ENCODE results near the gene ZBTB2. TPM values are rescaled to one million over a fixed set of nuclear protein-coding genes. Genes with fewer than 3 reads are reported as not detected.

The ZBTB2 gene
- total and polyA plus RNA-seq, 8 donors: 3.1 to 6.6 (median 4.3) TPM

- WGBS, 2 donors: 68 to 76% methylated on average over 3 of the region's 3 CpGs
- no peak for DNase-seq
- peak overlapping the region in 1 of 4 donors; percentile 19 for H3K27ac ChIP-seq
Measured at GRCh38 chr6:151436300-151436699, 44.9 kb upstream of the ZBTB2 start.

DNA sequence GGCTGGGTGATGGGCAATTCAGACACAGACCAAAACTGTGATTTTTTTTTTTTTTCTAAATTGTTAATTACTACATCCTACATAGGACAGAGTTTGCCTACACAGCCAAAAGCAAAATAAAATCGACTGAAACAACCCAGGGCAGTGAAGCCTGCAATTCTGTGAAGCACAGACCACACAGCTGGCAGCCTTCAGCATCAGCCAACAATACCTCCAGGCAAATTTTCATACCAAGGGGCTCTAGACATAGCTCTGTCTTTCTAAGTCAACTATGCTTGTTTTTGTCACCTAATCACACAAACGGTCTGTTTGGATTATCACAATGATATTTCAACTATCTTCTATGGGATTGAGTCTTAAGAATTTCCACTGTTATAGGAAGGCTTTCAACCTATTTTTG lies 43.0 kb upstream of the ZBTB2 start:
- intact Hi-C loops (cut with DNase I): no loop called here
- Histone ChIP-seq H3K4me3 (no peak overlapping the region), H3K27me3 (no peaks in the 10 kb centered on the region), H3K27ac (no peak overlapping the region), H3K4me1 (peaks cover 0 to 10% (median 5%) of the 10 kb centered on the region in 3 donors), H3K9me3 (no peaks in the 10 kb centered on the region), H3K36me3 (peaks cover 0 to 13% (median 0%) of the 10 kb centered on the region in 3 donors)
- WGBS, 2 donors: 54 to 57% methylated on average over 2 of the region's 2 CpGs
- no peak for TF ChIP-seq CTCF (IDR thresholded peaks at IDR 0.05)
- no peak for DNase-seq
- ATAC-seq: no peak
- no peak for FAIRE-seq

More at GRCh38 chr6:151436300-151436699, 44.9 kb upstream of the ZBTB2 start:
- intact Hi-C loops (cut with DNase I): no loop called here
- ATAC-seq (peak in 2 of 4 donors; percentile 21 to 41), FAIRE-seq (no peak)
- no peak for TF ChIP-seq CTCF (IDR thresholded peaks at IDR 0.05)
- H3K27me3 ChIP-seq: no peaks in the 10 kb centered on the region
- no peaks in the 10 kb centered on the region for H3K9me3 ChIP-seq
- no peak overlapping the region for H3K4me3 ChIP-seq
- H3K36me3 ChIP-seq: no peaks in the 10 kb centered on the region
- H3K4me1 ChIP-seq: peaks cover 0 to 13% (median 5%) of the 10 kb centered on the region in 3 donors

DNA sequence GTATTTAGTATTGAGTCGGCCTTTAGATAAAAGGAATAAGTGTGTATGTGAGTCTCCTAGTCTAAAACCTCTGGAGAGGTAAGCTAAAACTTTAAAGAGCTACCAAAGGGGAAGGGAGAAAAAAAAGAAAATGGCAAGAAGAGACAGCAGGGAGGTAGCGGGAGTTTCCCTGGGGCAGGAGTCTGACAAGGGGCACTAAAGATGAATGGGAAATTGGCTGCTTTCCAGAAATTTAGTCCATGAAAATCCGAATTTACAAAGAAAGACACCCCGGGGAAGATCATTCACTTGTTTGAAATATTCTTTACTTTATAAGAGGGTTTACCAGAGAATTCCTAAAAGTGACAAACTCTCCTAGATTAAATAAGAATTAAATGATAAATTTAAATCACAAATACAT lies 41.3 kb upstream of the ZBTB2 start:
- DNase-seq (no peak), ATAC-seq (no peak), FAIRE-seq (no peak)
- no peak overlapping the region for H3K4me3 ChIP-seq
- TF ChIP-seq CTCF (IDR thresholded peaks at IDR 0.05): no peak
- WGBS, 2 donors: 84 to 85% methylated on average over 4 of the region's 4 CpGs
- intact Hi-C loops (cut with DNase I): no loop called here
- peaks cover 0 to 18% (median 0%) of the 10 kb centered on the region in 3 donors for H3K36me3 ChIP-seq
- no peak overlapping the region for H3K27ac ChIP-seq
- no peaks in the 10 kb centered on the region for H3K27me3 ChIP-seq
- no peaks in the 10 kb centered on the region for H3K9me3 ChIP-seq
- peaks cover 0 to 9% (median 5%) of the 10 kb centered on the region in 3 donors for H3K4me1 ChIP-seq

DNA sequence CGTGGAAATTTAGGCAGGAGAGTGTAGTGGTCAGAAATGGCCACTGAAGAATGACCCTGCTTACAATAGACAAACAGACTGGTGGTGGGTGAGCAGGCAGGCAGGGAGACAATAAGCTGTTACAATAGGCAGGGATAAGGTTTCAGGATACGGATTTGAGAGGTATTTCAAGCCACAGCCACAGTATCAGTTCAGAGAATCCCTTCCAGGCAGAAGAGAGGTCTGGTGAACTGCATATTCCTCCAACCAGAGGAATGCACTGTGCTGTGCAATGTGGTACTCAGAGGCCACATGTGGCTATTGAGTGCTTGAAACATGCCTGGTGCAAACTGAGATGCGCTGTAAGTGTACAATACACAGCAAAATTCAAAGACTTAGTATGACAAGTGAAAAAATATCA lies 40.0 kb upstream of the ZBTB2 start:
- H3K27ac ChIP-seq: no peak overlapping the region
- intact Hi-C loops (cut with DNase I): no loop called here
- H3K9me3 ChIP-seq: no peaks in the 10 kb centered on the region
- WGBS, 2 donors: 92 to 93% methylated on average over 3 of the region's 3 CpGs
- H3K4me3 ChIP-seq: no peak overlapping the region
- H3K4me1 ChIP-seq: no peaks in the 10 kb centered on the region
- DNase-seq: no peak
- ATAC-seq: no peak
- no peak for FAIRE-seq
- H3K36me3 ChIP-seq: peaks cover 0 to 27% (median 0%) of the 10 kb centered on the region in 3 donors
- no peaks in the 10 kb centered on the region for H3K27me3 ChIP-seq
- no peak for TF ChIP-seq CTCF (IDR thresholded peaks at IDR 0.05)

GRCh38 chr6:151430886-151431285 lies 39.5 kb upstream of the ZBTB2 start:
- Histone ChIP-seq H3K4me1 (no peaks in the 10 kb centered on the region), H3K4me3 (no peak overlapping the region), H3K9me3 (no peaks in the 10 kb centered on the region), H3K27ac (no peak overlapping the region), H3K36me3 (peaks cover 0 to 27% (median 0%) of the 10 kb centered on the region in 3 donors), H3K27me3 (no peaks in the 10 kb centered on the region)
- ATAC-seq: no peak
- FAIRE-seq: no peak
- TF ChIP-seq CTCF (IDR thresholded peaks at IDR 0.05): no peak
- WGBS, 2 donors: 87 to 94% methylated on average over 3 of the region's 3 CpGs
- intact Hi-C loops (cut with DNase I): no loop called here
- no peak for DNase-seq

Measured in pancreas (tissue), 10 donors.